VCaP (cell line): ENCODE results near the gene LPCAT4.

Experiments used
- H3K27ac ChIP-seq: fragments of 450-650 bp; 2 replicates; pipeline ENCODE4 v1.5.1; 2017
- TF ChIP-seq, protein P1 (sequence below): fragments of 450-650 bp; conservative IDR thresholded peaks from 2 replicates; pipeline ENCODE4 v1.5.1; 2017; ENCODE audit warnings: mild to moderate bottlenecking, moderate library complexity

Gene LPCAT4

DNA sequence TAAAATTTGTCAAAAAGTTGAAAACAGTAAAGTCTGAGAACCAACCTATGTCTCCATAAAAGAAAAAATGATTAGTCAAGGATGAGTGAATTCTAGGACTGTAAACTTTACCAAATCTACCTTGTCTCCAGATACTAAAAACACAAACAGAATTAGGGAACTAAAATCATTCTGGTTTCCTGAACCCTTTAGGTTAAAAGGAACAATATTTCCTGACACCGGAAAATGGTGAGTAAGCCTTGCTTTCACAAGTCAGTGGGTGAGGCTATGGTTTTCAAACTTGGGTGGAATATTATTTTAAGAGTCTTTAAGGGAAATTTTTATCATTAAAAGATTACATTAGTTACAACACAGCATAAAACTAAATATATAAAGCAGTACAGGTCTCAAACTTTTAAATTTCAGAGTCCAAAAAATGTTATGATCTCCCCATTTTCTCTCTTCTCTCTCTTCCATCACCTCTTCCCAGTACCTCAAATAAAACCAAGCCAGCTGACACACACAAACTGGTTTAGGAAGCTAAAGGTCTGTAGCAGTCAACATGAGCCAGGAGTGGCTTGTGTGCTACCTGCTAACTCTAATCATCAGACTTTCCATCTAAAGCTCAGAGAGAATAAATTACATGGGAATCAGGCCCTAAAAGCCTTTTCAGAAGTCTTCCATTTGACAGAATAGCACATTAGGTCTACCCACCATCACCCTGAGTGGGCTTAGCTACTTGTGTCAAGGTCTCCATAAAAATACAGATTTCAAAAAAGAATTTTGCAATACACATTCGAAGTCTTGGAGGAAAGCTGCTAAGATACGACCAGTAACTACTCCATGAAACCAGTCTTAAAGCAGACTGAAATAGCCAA, 31.6 kb downstream of the LPCAT4 start:
- TF ChIP-seq, protein P1, sequence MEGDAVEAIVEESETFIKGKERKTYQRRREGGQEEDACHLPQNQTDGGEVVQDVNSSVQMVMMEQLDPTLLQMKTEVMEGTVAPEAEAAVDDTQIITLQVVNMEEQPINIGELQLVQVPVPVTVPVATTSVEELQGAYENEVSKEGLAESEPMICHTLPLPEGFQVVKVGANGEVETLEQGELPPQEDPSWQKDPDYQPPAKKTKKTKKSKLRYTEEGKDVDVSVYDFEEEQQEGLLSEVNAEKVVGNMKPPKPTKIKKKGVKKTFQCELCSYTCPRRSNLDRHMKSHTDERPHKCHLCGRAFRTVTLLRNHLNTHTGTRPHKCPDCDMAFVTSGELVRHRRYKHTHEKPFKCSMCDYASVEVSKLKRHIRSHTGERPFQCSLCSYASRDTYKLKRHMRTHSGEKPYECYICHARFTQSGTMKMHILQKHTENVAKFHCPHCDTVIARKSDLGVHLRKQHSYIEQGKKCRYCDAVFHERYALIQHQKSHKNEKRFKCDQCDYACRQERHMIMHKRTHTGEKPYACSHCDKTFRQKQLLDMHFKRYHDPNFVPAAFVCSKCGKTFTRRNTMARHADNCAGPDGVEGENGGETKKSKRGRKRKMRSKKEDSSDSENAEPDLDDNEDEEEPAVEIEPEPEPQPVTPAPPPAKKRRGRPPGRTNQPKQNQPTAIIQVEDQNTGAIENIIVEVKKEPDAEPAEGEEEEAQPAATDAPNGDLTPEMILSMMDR, result no peak
- H3K27ac ChIP-seq, result no peak overlapping the region

DNA sequence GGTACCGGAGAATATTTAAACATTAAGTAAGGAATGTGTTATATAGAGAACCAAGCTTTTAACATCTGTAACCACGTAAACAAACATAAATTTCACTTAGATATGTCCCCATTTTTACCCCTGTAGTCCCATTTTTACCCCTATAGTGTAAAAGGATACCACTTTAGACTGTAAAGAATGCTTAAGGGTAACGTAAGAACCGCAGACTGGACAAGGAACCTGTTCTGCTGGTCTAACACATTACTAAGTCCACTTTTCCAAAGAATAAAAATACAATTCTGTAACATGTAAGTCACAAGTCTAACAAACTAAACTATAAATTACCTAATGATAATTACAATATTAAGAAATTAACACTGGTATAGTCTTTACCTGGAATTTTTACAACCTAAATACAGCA, 32.3 kb downstream of the LPCAT4 start:
- TF ChIP-seq, protein P1, result no peak
- H3K27ac ChIP-seq, result no peak overlapping the region

GRCh38 chr15:34332553-34333120, 34.4 kb downstream of the LPCAT4 start:
- no peak overlapping the region for H3K27ac ChIP-seq

GRCh38 chr15:34331809-34332208, 35.2 kb downstream of the LPCAT4 start:
- H3K27ac ChIP-seq, result no peak overlapping the region
- TF ChIP-seq, protein P1, result no peak

More at GRCh38 chr15:34332553-34333120, 34.4 kb downstream of the LPCAT4 start:
- TF ChIP-seq, protein P1, result no peak

- H3K27ac ChIP-seq, result no peak overlapping the region
- TF ChIP-seq, protein P1, result no peak
Observed at GRCh38 chr15:34330279-34330678, 36.7 kb downstream of the LPCAT4 start.

- no peak overlapping the region for H3K27ac ChIP-seq
- TF ChIP-seq, protein P1, result no peak
Observed at GRCh38 chr15:34329006-34329405, 38.0 kb downstream of the LPCAT4 start.

DNA sequence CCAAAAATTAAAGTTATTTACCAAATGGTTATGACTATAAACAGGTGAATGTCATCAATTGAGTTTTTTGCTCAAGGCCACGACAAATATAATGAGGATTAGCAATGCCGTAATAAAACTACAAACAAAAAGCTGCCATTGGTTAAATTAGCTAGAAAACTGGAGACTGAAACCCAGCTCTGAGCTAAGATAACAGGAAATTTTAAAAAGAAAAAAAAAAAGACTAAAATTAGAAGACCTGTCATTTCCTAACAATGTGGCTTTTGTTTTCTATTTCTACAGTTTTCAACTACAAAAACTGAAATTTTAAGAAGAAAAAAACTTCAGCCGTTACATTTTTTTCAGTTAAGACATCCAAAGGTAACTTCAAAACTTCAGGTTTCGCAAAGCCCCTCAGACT, 39.1 kb downstream of the LPCAT4 start:
- TF ChIP-seq, protein P1, result no peak
- H3K27ac ChIP-seq, result no peak overlapping the region
